Measurements from ENCODE around the gene TEN1. TPM values are rescaled to one million over a fixed set of nuclear protein-coding genes. Genes with fewer than 3 reads are reported as not detected.

The TEN1 gene
- total RNA-seq, 4 donors from 2014 or later: 24.6 to 40.6 (median 26.2) TPM

DNA sequence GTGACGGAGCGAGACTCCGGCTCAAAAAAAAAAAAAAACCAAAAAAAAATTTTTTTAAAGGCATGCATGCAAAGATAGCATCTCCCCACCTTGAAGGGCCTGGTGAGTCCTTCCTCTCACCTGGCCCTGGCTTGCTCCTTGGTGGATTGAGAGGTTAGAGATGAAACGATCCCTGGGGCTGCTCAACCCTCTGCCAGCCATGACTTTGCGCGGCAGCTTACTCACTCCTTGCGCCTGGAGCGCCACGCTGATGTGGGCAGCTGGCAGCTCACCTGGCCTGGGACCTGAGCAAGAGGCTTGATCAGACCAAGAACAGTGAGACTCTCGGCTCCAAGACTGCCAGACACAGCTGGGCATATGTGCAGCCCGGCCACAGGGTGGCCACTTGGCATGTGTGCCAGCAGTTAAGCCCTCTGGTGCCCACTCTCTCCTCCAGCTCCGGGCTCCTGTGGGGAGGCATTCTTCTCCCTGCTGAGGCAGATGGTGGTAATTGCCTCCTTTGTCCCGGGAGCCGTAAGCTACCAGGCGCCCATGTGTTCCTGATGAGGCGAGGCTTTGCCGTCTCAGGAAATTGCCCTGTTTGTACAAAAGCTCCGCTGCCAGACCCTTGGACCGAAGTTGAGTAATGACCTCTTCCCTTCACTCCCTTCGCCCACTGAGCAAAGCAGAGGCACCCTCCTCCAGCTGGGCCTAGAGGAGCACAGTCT, 53.2 kb downstream of the TEN1 start:
- no peaks in the 10 kb centered on the region for H3K36me3 ChIP-seq
- 76 to 82% methylated on average over 9 to 17 of the region's 20 CpGs for WGBS, 2 donors
- no peak for DNase-seq
- TF ChIP-seq, protein P1, sequence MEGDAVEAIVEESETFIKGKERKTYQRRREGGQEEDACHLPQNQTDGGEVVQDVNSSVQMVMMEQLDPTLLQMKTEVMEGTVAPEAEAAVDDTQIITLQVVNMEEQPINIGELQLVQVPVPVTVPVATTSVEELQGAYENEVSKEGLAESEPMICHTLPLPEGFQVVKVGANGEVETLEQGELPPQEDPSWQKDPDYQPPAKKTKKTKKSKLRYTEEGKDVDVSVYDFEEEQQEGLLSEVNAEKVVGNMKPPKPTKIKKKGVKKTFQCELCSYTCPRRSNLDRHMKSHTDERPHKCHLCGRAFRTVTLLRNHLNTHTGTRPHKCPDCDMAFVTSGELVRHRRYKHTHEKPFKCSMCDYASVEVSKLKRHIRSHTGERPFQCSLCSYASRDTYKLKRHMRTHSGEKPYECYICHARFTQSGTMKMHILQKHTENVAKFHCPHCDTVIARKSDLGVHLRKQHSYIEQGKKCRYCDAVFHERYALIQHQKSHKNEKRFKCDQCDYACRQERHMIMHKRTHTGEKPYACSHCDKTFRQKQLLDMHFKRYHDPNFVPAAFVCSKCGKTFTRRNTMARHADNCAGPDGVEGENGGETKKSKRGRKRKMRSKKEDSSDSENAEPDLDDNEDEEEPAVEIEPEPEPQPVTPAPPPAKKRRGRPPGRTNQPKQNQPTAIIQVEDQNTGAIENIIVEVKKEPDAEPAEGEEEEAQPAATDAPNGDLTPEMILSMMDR (IDR thresholded peaks at IDR 0.05): no peak
- no peak for TF ChIP-seq POLR2A (IDR thresholded peaks at IDR 0.05)
- no peak overlapping the region for H3K4me3 ChIP-seq
- H3K27ac ChIP-seq: no peak overlapping the region
- peaks cover 10 to 43% (median 10%) of the 10 kb centered on the region in 3 donors for H3K4me1 ChIP-seq
- no peaks in the 10 kb centered on the region for H3K9me3 ChIP-seq
- no peaks in the 10 kb centered on the region for H3K27me3 ChIP-seq
- intact Hi-C loops (cut with DNase I): no loop called here

DNA sequence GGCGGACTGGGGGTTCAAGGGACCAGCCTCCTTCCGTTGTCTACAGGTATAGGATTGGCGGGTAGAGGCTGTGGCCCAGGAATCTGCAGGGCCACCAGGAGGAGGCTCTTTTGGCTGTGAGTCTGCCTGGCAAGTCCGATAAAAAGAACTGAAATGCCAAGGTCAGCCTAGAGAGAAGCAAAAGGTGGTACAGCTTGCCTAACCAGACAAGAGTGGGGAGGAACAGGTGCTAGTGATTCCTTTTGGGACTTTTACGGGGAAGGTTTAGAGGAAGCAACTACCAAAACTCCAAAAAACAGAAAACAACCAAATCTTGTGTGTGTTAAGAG, 53.7 kb downstream of the TEN1 start:
- Histone ChIP-seq H3K27ac (no peak overlapping the region), H3K27me3 (no peaks in the 10 kb centered on the region), H3K4me1 (peaks cover 10 to 39% (median 10%) of the 10 kb centered on the region in 3 donors), H3K9me3 (no peaks in the 10 kb centered on the region), H3K36me3 (peaks cover 0 to 2% (median 0%) of the 10 kb centered on the region in 3 donors), H3K4me3 (no peak overlapping the region)
- intact Hi-C loops (cut with DNase I): no loop called here
- TF ChIP-seq POLR2A (IDR thresholded peaks at IDR 0.05): no peak
- TF ChIP-seq, protein P1 (IDR thresholded peaks at IDR 0.05): no peak
- 83 to 90% methylated on average over 3 to 5 of the region's 5 CpGs for WGBS, 2 donors
- DNase-seq: no peak

DNA sequence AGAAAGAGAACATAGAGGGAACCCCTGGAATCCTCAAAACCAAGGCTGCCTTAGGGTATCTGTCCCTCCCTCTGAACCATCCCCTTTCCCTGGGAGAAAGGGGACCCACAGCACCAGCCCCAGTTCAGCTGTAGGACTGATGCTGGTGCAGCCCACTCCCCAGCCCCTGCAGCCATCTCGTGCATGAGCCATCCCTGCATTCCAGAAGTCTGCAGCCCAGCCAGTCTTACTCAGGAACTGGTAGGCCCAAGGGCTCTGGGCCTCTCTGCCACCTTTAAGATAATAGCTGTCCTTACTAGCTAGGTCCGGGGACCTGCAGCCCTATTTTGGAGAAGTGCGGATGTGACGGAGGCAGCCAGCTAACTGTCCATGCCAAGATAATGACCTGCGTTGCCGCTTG, 54.1 kb downstream of the TEN1 start:
- no peak overlapping the region for H3K4me3 ChIP-seq
- TF ChIP-seq POLR2A (IDR thresholded peaks at IDR 0.05): no peak
- TF ChIP-seq, protein P1 (IDR thresholded peaks at IDR 0.05): no peak
- DNase-seq: no peak
- WGBS, 2 donors: 92 to 93% methylated on average over 2 to 3 of the region's 6 CpGs
- peaks cover 0 to 6% (median 0%) of the 10 kb centered on the region in 3 donors for H3K36me3 ChIP-seq
- peaks cover 7 to 35% (median 10%) of the 10 kb centered on the region in 3 donors for H3K4me1 ChIP-seq
- H3K9me3 ChIP-seq: no peaks in the 10 kb centered on the region
- no peak overlapping the region for H3K27ac ChIP-seq
- no peaks in the 10 kb centered on the region for H3K27me3 ChIP-seq
- intact Hi-C loops (cut with DNase I): no loop called here

DNA sequence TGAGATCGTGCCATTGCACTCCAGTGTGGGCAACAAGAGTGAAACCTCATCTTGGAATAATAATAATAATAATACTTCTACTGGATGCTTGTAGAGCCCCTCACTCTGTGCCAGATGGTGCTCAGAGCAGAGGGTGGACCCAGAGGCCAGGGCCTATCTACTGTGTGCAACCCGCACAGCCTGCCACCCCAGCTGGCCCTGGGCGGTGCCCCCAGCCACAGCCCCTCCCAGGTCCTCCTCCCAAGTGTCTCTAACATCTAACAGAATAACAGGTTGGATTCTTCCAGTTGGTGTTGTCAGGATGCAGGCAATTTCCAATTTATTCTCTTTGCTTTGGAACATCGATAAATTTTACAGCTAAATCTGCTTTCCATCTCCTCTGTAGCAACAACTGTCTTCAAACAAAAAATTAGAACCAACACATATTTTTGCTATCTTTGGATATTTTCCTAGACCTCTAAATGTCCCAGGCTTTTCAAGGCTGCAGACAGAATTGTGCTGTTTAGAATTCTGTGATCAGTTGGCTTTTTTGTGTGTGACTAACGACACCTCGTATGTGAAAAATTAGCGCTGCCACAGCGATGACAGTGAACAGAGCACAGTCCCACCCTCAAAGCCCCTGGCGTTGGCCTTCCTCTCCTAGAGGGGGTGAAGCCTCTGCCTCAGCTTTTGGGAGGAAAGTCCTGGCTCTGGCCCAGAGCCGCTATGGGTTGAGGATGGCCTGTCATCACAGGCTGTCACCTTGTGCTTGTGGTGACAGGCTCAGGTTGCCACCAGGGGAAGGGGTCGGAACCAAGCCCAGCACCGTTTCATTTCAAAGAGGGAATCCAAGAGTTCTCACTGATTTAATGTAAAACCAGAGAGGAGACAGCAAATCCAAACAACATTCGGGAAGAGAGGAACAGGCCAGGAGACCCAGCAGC, 55.6 kb downstream of the TEN1 start:
- Histone ChIP-seq H3K27ac (no peak overlapping the region), H3K27me3 (no peaks in the 10 kb centered on the region), H3K9me3 (no peaks in the 10 kb centered on the region), H3K4me1 (peaks cover under 1 to 20% (median 3%) of the 10 kb centered on the region in 3 donors), H3K4me3 (no peak overlapping the region), H3K36me3 (peaks cover 2 to 22% (median 9%) of the 10 kb centered on the region in 3 donors)
- TF ChIP-seq, protein P1 (IDR thresholded peaks at IDR 0.05): no peak
- no peak for TF ChIP-seq POLR2A (IDR thresholded peaks at IDR 0.05)
- no peak for DNase-seq
- 84 to 86% methylated on average over 6 to 12 of the region's 13 CpGs for WGBS, 2 donors
- intact Hi-C loops (cut with DNase I): no loop called here

Data from esophagus squamous epithelium (tissue), 5 donors.